GM19035 (cell line): ENCODE measurements around the gene MYO3B.
"Not testable (repeated sequence)": the region's sequence is repeated elsewhere in the genome, so short reads cannot be mapped to it uniquely, and the experiment has no call there.

ENCODE experiments used
- ATAC-seq: cut with Tn5 transposase; IDR thresholded peaks from one replicate; pipeline ENCODE4 v1.9.1; 2021; ENCODE audit not compliant: unreplicated experiment

The MYO3B gene

GRCh38 chr2:170408461-170409163, 230.7 kb downstream of the MYO3B start:
- ATAC-seq: peak; percentile 73

- ATAC-seq: no peak
These were observed 231.2 kb downstream of the MYO3B start for GRCh38 chr2:170409164-170409535.

GRCh38 chr2:170411660-170412059, 233.7 kb downstream of the MYO3B start:
- no peak for ATAC-seq

- no peak for ATAC-seq
These were observed 243.2 kb downstream of the MYO3B start for GRCh38 chr2:170420961-170421687.

GRCh38 chr2:170423919-170424318, 246.0 kb downstream of the MYO3B start:
- no peak for ATAC-seq

GRCh38 chr2:170425281-170425751, 247.4 kb downstream of the MYO3B start:
- no peak for ATAC-seq

- ATAC-seq: no peak
These were observed 250.9 kb downstream of the MYO3B start for GRCh38 chr2:170428868-170429267.

GRCh38 chr2:170432823-170433222, 254.9 kb downstream of the MYO3B start:
- ATAC-seq: no peak

GRCh38 chr2:170433448-170433847, 255.5 kb downstream of the MYO3B start:
- no peak for ATAC-seq

GRCh38 chr2:170434396-170434795, 256.4 kb downstream of the MYO3B start:
- not testable (repeated sequence) for ATAC-seq

GRCh38 chr2:170434900-170435621, 257.1 kb downstream of the MYO3B start:
- no peak for ATAC-seq

GRCh38 chr2:170436077-170436943, 258.4 kb downstream of the MYO3B start:
- ATAC-seq: no peak

GRCh38 chr2:170446078-170446477, 268.1 kb downstream of the MYO3B start:
- ATAC-seq: no peak

- no peak for ATAC-seq
These were observed 271.1 kb downstream of the MYO3B start for GRCh38 chr2:170449034-170449433.

GRCh38 chr2:170454471-170455372, 276.8 kb downstream of the MYO3B start:
- ATAC-seq: no peak

- ATAC-seq: no peak
These were observed 277.9 kb downstream of the MYO3B start for GRCh38 chr2:170455617-170456426.

GRCh38 chr2:170456914-170457313, 279.0 kb downstream of the MYO3B start:
- ATAC-seq: no peak

GRCh38 chr2:170457742-170458141, 279.8 kb downstream of the MYO3B start:
- no peak for ATAC-seq

GRCh38 chr2:170461889-170462288, 283.9 kb downstream of the MYO3B start:
- no peak for ATAC-seq
